CD4-positive, CD25-positive, alpha-beta regulatory T cell (primary cell): ENCODE results near the gene ADRA1B. TPM values are rescaled to one million over a fixed set of nuclear protein-coding genes. Genes with fewer than 3 reads are reported as not detected.
A peak's percentile ranks its signal among the peaks of the same experiment; 100 is the strongest.

Experiments
- ATAC-seq, 2 donors: fragments of 150-1000 bp; cut with Tn5 transposase; one replicate each; pipeline ENCODE4 v1.10.0; 2021; ENCODE audit warnings: low read depth in 2 of 2, moderate number of reproducible peaks in 2 of 2, moderate library complexity in 1 of 2
- DNase-seq, 3 donors: peaks; one replicate each; pipeline versions ENCODE4 v3.0.0 to v3.0.0-alpha.2; 2012 to 2022; ENCODE audit warnings: mixed read lengths in 1 of 3
- H3K27ac ChIP-seq: one replicate; pipeline ENCODE4 v1.7.0; 2013; ENCODE audit warnings: mild to moderate bottlenecking, low read length; ENCODE audit not compliant: insufficient read depth, poor library complexity, severe bottlenecking
- H3K27me3 ChIP-seq: one replicate; pipeline ENCODE4 v1.7.0; 2013; ENCODE audit warnings: low read length; ENCODE audit not compliant: control insufficient read depth, insufficient read depth
- H3K36me3 ChIP-seq: one replicate; pipeline ENCODE4 v1.7.0; 2013; ENCODE audit warnings: mild to moderate bottlenecking, low read length, moderate library complexity; ENCODE audit not compliant: control insufficient read depth, insufficient read depth
- H3K4me1 ChIP-seq: 2 replicates; pipeline ENCODE4 v1.7.0; 2013; ENCODE audit warnings: mild to moderate bottlenecking, low read length; ENCODE audit not compliant: insufficient read depth, control insufficient read depth, poor library complexity, severe bottlenecking
- H3K4me3 ChIP-seq: one replicate; pipeline ENCODE4 v1.7.0; 2013; ENCODE audit warnings: low read depth, mild to moderate bottlenecking, low read length, moderate library complexity
- H3K9me3 ChIP-seq, 2 experiments: 1 replicate in 1 of 2; 2 replicates in 1 of 2; pipeline ENCODE4 v1.7.0; 2013; ENCODE audit warnings: low read length in 2 of 2, mild to moderate bottlenecking in 1 of 2, moderate library complexity in 1 of 2; ENCODE audit not compliant: control insufficient read depth in 2 of 2
- H3K27ac Mint-ChIP-seq, 3 donors: one replicate each; pipeline ENCODE4 v1.8.0; 2020 to 2022; ENCODE audit warnings: mild to moderate bottlenecking in 3 of 3, mixed read lengths in 3 of 3, moderate library complexity in 2 of 3
- H3K27me3 Mint-ChIP-seq: one replicate; pipeline ENCODE4 v1.8.0; 2022; ENCODE audit warnings: mild to moderate bottlenecking, mixed read lengths
- H3K36me3 Mint-ChIP-seq: one replicate; pipeline ENCODE4 v1.8.0; 2020; ENCODE audit warnings: mixed read lengths
- H3K4me1 Mint-ChIP-seq, 4 donors: one replicate each; pipeline ENCODE4 v1.8.0; 2020 to 2022; ENCODE audit warnings: mixed read lengths in 4 of 4, mild to moderate bottlenecking in 1 of 4
- H3K4me3 Mint-ChIP-seq, 4 donors: one replicate each; pipeline ENCODE4 v1.8.0; 2020 to 2022; ENCODE audit warnings: mild to moderate bottlenecking in 4 of 4, mixed read lengths in 4 of 4, moderate library complexity in 3 of 4
- H3K9me3 Mint-ChIP-seq, 7 donors: one replicate each; pipeline ENCODE4 v1.8.0; 2020 to 2022; ENCODE audit warnings: mixed read lengths in 7 of 7, mild to moderate bottlenecking in 3 of 7, moderate library complexity in 2 of 7
- polyA plus RNA-seq, 4 donors: library from polyadenylated mRNA; unstranded; fragments of 300-500 nt; fragmentation: Illumina TruSeq; gene quantifications; one replicate each; pipeline ENCODE4 v1.2.3, GENCODE V29; 2021
- total RNA-seq: library from RNA; stranded (reverse); gene quantifications from one replicate; pipeline ENCODE4 v1.2.3, GENCODE V29; 2022

Gene ADRA1B
- total and polyA plus RNA-seq, 5 donors from 2014 or later, result not detected

GRCh38 chr5:159953609-159954008, 37.3 kb downstream of the ADRA1B start:
- DNase-seq (no peak), ATAC-seq (no peak)
- Histone ChIP-seq H3K4me1 (no peaks in the 10 kb centered on the region), H3K36me3 (no peaks in the 10 kb centered on the region), H3K27ac (no peak overlapping the region), H3K27me3 (no peaks in the 10 kb centered on the region), H3K9me3 (no peaks in the 10 kb centered on the region), H3K4me3 (no peak overlapping the region)
- peaks cover 9% of the 10 kb centered on the region for H3K27me3 Mint-ChIP-seq
- no peak overlapping the region for H3K27ac Mint-ChIP-seq
- H3K4me1 Mint-ChIP-seq, result peaks cover 0 to 2% (median 0%) of the 10 kb centered on the region in 4 donors
- H3K36me3 Mint-ChIP-seq, result no peaks in the 10 kb centered on the region
- no peak overlapping the region for H3K4me3 Mint-ChIP-seq
- no peaks in the 10 kb centered on the region for H3K9me3 Mint-ChIP-seq

GRCh38 chr5:159955056-159955624, 38.9 kb downstream of the ADRA1B start:
- DNase-seq, result no peak
- ATAC-seq, result no peak
- H3K36me3 Mint-ChIP-seq, result no peaks in the 10 kb centered on the region
- peaks cover 3% of the 10 kb centered on the region for H3K27me3 ChIP-seq
- H3K4me3 Mint-ChIP-seq, result no peak overlapping the region
- peaks cover 13% of the 10 kb centered on the region for H3K27me3 Mint-ChIP-seq
- no peak overlapping the region for H3K27ac ChIP-seq
- peak overlapping the region in 1 of 3 donors; percentile 16 for H3K27ac Mint-ChIP-seq
- no peaks in the 10 kb centered on the region for H3K9me3 Mint-ChIP-seq
- H3K4me1 ChIP-seq, result no peaks in the 10 kb centered on the region
- H3K36me3 ChIP-seq, result no peaks in the 10 kb centered on the region
- H3K9me3 ChIP-seq, result no peaks in the 10 kb centered on the region
- H3K4me1 Mint-ChIP-seq, result peaks cover 0 to 2% (median 0%) of the 10 kb centered on the region in 4 donors
- H3K4me3 ChIP-seq, result no peak overlapping the region

- DNase-seq (no peak), ATAC-seq (no peak)
- no peaks in the 10 kb centered on the region for H3K36me3 Mint-ChIP-seq
- Histone ChIP-seq H3K27me3 (peaks cover 3% of the 10 kb centered on the region), H3K36me3 (no peaks in the 10 kb centered on the region), H3K4me1 (no peaks in the 10 kb centered on the region), H3K9me3 (no peaks in the 10 kb centered on the region), H3K4me3 (no peak overlapping the region), H3K27ac (no peak overlapping the region)
- H3K4me3 Mint-ChIP-seq, result no peak overlapping the region
- H3K27me3 Mint-ChIP-seq, result peaks cover 14% of the 10 kb centered on the region
- no peak overlapping the region for H3K27ac Mint-ChIP-seq
- H3K4me1 Mint-ChIP-seq, result peaks cover 0 to 2% (median 0%) of the 10 kb centered on the region in 4 donors
- H3K9me3 Mint-ChIP-seq, result no peaks in the 10 kb centered on the region
These were observed 39.8 kb downstream of the ADRA1B start for GRCh38 chr5:159956074-159956473.

- Histone ChIP-seq H3K4me3 (no peak overlapping the region), H3K36me3 (no peaks in the 10 kb centered on the region), H3K9me3 (no peaks in the 10 kb centered on the region), H3K27me3 (peaks cover 6% of the 10 kb centered on the region), H3K4me1 (no peaks in the 10 kb centered on the region), H3K27ac (no peak overlapping the region)
- Mint-ChIP-seq H3K4me3 (no peak overlapping the region), H3K4me1 (no peaks in the 10 kb centered on the region), H3K9me3 (no peaks in the 10 kb centered on the region), H3K27ac (no peak overlapping the region), H3K27me3 (peaks cover 27% of the 10 kb centered on the region), H3K36me3 (no peaks in the 10 kb centered on the region)
- ATAC-seq (no peak), DNase-seq (no peak)
These were observed 45.2 kb downstream of the ADRA1B start for GRCh38 chr5:159961176-159962160.

- Histone ChIP-seq H3K36me3 (no peaks in the 10 kb centered on the region), H3K4me1 (no peaks in the 10 kb centered on the region), H3K4me3 (no peak overlapping the region), H3K27ac (no peak overlapping the region), H3K9me3 (no peaks in the 10 kb centered on the region), H3K27me3 (peaks cover 9% of the 10 kb centered on the region)
- Mint-ChIP-seq H3K4me3 (no peak overlapping the region), H3K4me1 (no peaks in the 10 kb centered on the region), H3K36me3 (no peaks in the 10 kb centered on the region), H3K27ac (no peak overlapping the region), H3K27me3 (peaks cover 32% of the 10 kb centered on the region), H3K9me3 (no peaks in the 10 kb centered on the region)
- ATAC-seq, result no peak
- no peak for DNase-seq
These were observed 45.9 kb downstream of the ADRA1B start for GRCh38 chr5:159962214-159962613.

GRCh38 chr5:159963935-159964334, 47.7 kb downstream of the ADRA1B start:
- Mint-ChIP-seq H3K27ac (no peak overlapping the region), H3K27me3 (peaks cover 37% of the 10 kb centered on the region), H3K4me3 (no peak overlapping the region), H3K36me3 (no peaks in the 10 kb centered on the region), H3K9me3 (no peaks in the 10 kb centered on the region), H3K4me1 (no peaks in the 10 kb centered on the region)
- DNase-seq, result no peak
- ATAC-seq, result no peak
- Histone ChIP-seq H3K36me3 (no peaks in the 10 kb centered on the region), H3K9me3 (no peaks in the 10 kb centered on the region), H3K4me1 (no peaks in the 10 kb centered on the region), H3K27ac (no peak overlapping the region), H3K4me3 (no peak overlapping the region), H3K27me3 (peaks cover 17% of the 10 kb centered on the region)

- no peak for DNase-seq
- Histone ChIP-seq H3K27ac (no peak overlapping the region), H3K4me3 (no peak overlapping the region), H3K36me3 (no peaks in the 10 kb centered on the region), H3K27me3 (peaks cover 18% of the 10 kb centered on the region), H3K4me1 (no peaks in the 10 kb centered on the region), H3K9me3 (no peaks in the 10 kb centered on the region)
- no peaks in the 10 kb centered on the region for H3K36me3 Mint-ChIP-seq
- H3K27me3 Mint-ChIP-seq, result peaks cover 36% of the 10 kb centered on the region
- ATAC-seq, result no peak
- no peaks in the 10 kb centered on the region for H3K4me1 Mint-ChIP-seq
- peaks cover 0 to under 1% (median 0%) of the 10 kb centered on the region in 7 donors for H3K9me3 Mint-ChIP-seq
- H3K27ac Mint-ChIP-seq, result no peak overlapping the region
- no peak overlapping the region for H3K4me3 Mint-ChIP-seq
These were observed 49.0 kb downstream of the ADRA1B start for GRCh38 chr5:159965031-159965837.
